GM13977 (cell line): ENCODE data around the gene PKD1L1.
A peak's percentile ranks its signal among the peaks of the same experiment; 100 is the strongest.

Source experiments
- DNase-seq: peaks from one replicate; pipeline ENCODE4 v3.0.0; 2012; ENCODE audit warnings: low spot score
- in situ Hi-C: fragments of 300-500 bp; cut with MboI; formaldehyde crosslinking; loops from one replicate; pipeline ENCODE4 v1.12.0; 2022; ENCODE audit warnings: low sequenced_read_pairs, low pct_unique_long_range_greater_than_20kb, mixed read lengths, inconsistent platforms; ENCODE audit not compliant: unreplicated experiment
- TF ChIP-seq, protein P1 (sequence below): IDR thresholded peaks from 2 replicates; pipeline ENCODE4 v1.5.1; 2012; ENCODE audit warnings: mild to moderate bottlenecking, control low read depth; ENCODE audit not compliant: insufficient read depth; ENCODE audit errors: extremely low read depth, missing control alignments

Gene PKD1L1

DNA sequence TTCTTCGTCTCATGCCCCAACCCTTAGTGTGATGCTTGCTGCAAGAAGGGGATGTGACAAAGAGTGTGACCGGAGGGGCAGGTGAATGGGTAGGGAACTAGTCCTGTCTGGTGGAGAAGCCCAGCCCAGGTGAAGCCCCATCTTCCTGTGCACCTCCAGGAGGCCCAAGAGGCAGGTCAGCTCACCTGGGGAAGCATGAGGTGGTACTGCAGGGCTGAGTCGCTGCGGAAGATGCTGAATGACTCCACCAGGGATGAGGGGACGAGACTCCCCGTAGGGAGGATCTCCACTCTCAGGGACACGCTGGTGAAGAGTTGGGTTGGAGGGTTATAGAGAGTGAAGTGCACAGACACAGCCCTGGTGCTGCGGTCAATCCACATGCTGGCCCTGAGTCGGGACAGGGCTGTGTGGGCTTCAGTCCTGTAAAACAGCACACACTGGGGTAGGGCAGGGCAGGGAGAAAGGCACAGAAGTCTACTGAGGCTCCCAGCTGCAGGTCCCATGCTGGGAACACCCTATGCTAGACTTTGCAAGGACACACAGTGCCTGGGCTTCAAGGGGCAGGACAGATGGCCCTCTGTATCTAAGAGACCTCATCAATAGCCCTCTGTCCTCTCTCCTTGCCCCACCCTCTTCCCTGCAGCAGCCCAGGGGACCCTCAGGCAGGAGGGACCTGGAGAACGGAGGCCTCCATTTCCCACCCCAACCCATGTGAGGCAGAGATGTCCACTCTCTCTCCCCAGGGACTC is 136.5 kb downstream of the PKD1L1 start:
- no peak for DNase-seq
- TF ChIP-seq, protein P1, sequence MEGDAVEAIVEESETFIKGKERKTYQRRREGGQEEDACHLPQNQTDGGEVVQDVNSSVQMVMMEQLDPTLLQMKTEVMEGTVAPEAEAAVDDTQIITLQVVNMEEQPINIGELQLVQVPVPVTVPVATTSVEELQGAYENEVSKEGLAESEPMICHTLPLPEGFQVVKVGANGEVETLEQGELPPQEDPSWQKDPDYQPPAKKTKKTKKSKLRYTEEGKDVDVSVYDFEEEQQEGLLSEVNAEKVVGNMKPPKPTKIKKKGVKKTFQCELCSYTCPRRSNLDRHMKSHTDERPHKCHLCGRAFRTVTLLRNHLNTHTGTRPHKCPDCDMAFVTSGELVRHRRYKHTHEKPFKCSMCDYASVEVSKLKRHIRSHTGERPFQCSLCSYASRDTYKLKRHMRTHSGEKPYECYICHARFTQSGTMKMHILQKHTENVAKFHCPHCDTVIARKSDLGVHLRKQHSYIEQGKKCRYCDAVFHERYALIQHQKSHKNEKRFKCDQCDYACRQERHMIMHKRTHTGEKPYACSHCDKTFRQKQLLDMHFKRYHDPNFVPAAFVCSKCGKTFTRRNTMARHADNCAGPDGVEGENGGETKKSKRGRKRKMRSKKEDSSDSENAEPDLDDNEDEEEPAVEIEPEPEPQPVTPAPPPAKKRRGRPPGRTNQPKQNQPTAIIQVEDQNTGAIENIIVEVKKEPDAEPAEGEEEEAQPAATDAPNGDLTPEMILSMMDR: no peak
- in situ Hi-C loops: loop anchor here (25.0 kb wide), 1 partner anchor 375 kb away; no protein-coding TSS in a partner anchor

DNA sequence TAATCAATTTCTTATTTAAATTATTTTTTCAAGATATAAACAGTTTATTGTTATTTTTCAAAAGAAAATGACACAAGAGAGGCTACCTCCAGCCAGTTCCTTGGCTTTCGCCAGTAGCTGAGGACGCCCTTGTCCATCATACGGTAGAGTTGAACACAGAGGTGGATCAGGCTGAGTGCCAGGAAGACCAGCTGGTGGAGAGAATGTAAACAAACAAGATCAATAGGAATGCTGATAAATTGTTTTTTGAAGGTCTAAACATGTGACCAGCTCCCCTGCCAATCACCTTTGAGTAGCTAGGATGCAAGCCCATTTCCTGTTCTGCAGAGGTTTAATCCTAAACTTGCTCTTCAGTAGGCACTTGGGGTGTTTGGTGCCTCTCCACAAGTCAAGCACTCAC is 138.9 kb downstream of the PKD1L1 start:
- in situ Hi-C loops: loop anchor here (25.0 kb wide), 1 partner anchor 372 kb away; no protein-coding TSS in a partner anchor
- no peak for DNase-seq
- TF ChIP-seq, protein P1: no peak

- DNase-seq: no peak
- in situ Hi-C loops: loop anchor here (25.0 kb wide), 1 partner anchor 371 kb away; no protein-coding TSS in a partner anchor
- TF ChIP-seq, protein P1: no peak
Observed at GRCh38 chr7:47808321-47808720, 139.9 kb downstream of the PKD1L1 start.

DNA sequence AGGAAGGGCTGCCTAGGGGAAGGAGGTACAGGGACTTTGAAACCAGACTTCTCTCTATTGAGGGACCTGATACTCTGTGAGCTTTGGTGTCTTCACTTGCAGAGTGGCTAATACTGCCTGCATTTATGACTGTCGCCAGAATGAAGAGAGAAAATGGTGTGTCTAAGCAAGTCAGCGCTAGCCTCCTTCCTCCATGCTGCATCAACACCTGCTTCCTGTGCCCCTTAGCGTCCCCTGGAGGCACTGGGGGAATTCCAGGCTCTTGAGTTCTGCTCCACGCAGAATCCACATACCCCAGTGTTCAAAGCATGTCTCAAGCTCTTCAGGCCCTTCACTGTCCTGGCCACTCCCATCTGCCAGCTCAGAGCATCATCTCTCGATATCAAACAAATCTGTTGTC is 140.5 kb downstream of the PKD1L1 start:
- no peak for DNase-seq
- in situ Hi-C loops: loop anchor here (25.0 kb wide), 1 partner anchor 370 kb away; no protein-coding TSS in a partner anchor

GRCh38 chr7:47807126-47807525 is 141.1 kb downstream of the PKD1L1 start:
- TF ChIP-seq, protein P1: no peak
- no peak for DNase-seq
- in situ Hi-C loops: loop anchor here (25.0 kb wide), 1 partner anchor 370 kb away; no protein-coding TSS in a partner anchor

More for the DNA sequence above, 140.5 kb downstream of the PKD1L1 start:
- TF ChIP-seq, protein P1: peak; percentile 27

DNA sequence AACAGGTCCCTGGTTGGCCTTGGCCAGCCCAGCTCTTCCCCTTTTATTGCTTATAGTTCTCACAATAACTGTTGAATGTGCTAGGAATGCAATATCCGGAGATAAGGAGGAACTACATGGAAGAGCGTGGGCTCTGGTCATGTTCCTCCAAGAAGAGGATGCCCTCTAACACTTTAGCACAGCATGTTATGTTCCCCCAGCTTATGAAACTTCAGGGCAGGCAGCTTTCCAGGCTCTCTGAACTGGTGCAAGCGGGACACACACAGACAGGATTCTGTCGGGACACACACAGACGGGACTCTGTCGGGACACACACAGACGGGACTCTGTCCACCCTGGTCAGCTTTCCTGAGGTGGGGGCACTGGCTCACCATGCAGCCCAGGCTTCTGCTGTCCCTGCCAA is 141.6 kb downstream of the PKD1L1 start:
- in situ Hi-C loops: loop anchor here (25.0 kb wide), 1 partner anchor 369 kb away; no protein-coding TSS in a partner anchor
- DNase-seq: no peak
- TF ChIP-seq, protein P1: no peak
